Ishikawa (cell line): ENCODE measurements around the gene KIR3DL3.

Source experiments
- CEBPB ChIP-seq: IDR thresholded peaks from 2 replicates; pipeline ENCODE4 v1.6.1; 2012
- CREB1 ChIP-seq: IDR thresholded peaks from 2 replicates; pipeline ENCODE4 v1.6.1; 2012; ENCODE audit warnings: low read depth
- EGR1 ChIP-seq: IDR thresholded peaks from 2 replicates; pipeline ENCODE4 v1.6.1; 2012
- EP300 ChIP-seq: IDR thresholded peaks from 2 replicates; pipeline ENCODE4 v1.6.1; 2012; ENCODE audit warnings: borderline replicate concordance
- FOXM1 ChIP-seq: IDR thresholded peaks from 2 replicates; pipeline ENCODE4 v1.6.1; 2012; ENCODE audit warnings: low read depth, borderline replicate concordance
- NFIC ChIP-seq: IDR thresholded peaks from 2 replicates; pipeline ENCODE4 v1.6.1; 2012
- RAD21 ChIP-seq: IDR thresholded peaks from 2 replicates; pipeline ENCODE4 v1.6.1; 2012; ENCODE audit warnings: low read depth
- TAF1 ChIP-seq: IDR thresholded peaks from 2 replicates; pipeline ENCODE4 v1.6.1; 2012; ENCODE audit warnings: low read depth, mild to moderate bottlenecking
- TCF12 ChIP-seq: IDR thresholded peaks from 2 replicates; pipeline ENCODE4 v1.6.1; 2012; ENCODE audit warnings: low read depth
- TEAD4 ChIP-seq: IDR thresholded peaks from 2 replicates; pipeline ENCODE4 v1.6.1; 2012
- YY1 ChIP-seq: IDR thresholded peaks from 2 replicates; pipeline ENCODE4 v1.6.1; 2012; ENCODE audit warnings: low read depth
- ZBTB7A ChIP-seq: IDR thresholded peaks from 2 replicates; pipeline ENCODE4 v1.6.1; 2012; ENCODE audit warnings: low read depth
- TF ChIP-seq, protein P1 (sequence below): IDR thresholded peaks from 2 replicates; pipeline ENCODE4 v1.6.1; 2012
- TF ChIP-seq, protein P2 (sequence below): IDR thresholded peaks from 2 replicates; pipeline ENCODE4 v1.6.1; 2012
- TF ChIP-seq, protein P3 (sequence below): IDR thresholded peaks from 2 replicates; pipeline ENCODE4 v1.6.1; 2012; ENCODE audit warnings: low read depth, mild to moderate bottlenecking

Gene KIR3DL3

DNA sequence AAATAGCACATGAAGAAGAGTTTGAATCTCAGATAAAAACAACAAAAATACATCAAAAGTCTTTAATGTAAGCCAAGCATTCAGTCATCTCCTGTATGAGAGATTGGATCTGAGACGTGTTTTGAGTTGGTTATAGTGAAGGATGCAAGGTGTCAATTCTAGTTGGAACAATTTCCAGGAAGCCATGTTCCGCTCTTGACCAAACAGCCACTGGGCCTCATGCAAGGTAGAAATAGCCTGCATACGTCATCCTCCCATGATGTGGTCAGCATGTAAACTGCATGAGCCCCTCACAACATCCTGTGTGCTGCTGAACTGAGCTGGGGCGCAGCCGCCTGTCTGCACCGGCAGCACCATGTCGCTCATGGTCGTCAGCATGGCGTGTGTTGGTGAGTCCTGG is at the start of gene KIR3DL3:
TSS of gene KIR3DL3 (plus strand) at position 301 of the 400 bp plus-strand sequence. CDS start at position 356, 55 bp downstream.
- TF ChIP-seq, protein P1, sequence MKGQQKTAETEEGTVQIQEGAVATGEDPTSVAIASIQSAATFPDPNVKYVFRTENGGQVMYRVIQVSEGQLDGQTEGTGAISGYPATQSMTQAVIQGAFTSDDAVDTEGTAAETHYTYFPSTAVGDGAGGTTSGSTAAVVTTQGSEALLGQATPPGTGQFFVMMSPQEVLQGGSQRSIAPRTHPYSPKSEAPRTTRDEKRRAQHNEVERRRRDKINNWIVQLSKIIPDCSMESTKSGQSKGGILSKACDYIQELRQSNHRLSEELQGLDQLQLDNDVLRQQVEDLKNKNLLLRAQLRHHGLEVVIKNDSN, result no peak
- no peak for TF ChIP-seq ZBTB7A
- no peak for TF ChIP-seq EP300
- no peak for TF ChIP-seq CEBPB
- no peak for TF ChIP-seq TEAD4
- TF ChIP-seq, protein P2, sequence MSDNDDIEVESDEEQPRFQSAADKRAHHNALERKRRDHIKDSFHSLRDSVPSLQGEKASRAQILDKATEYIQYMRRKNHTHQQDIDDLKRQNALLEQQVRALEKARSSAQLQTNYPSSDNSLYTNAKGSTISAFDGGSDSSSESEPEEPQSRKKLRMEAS, result no peak
- no peak for TF ChIP-seq RAD21
- no peak for TF ChIP-seq FOXM1
- no peak for TF ChIP-seq NFIC
- TF ChIP-seq CREB1, result no peak
- TF ChIP-seq TCF12, result no peak
- TF ChIP-seq YY1, result no peak
- TF ChIP-seq TAF1, result no peak
- no peak for TF ChIP-seq EGR1
- TF ChIP-seq, protein P3, sequence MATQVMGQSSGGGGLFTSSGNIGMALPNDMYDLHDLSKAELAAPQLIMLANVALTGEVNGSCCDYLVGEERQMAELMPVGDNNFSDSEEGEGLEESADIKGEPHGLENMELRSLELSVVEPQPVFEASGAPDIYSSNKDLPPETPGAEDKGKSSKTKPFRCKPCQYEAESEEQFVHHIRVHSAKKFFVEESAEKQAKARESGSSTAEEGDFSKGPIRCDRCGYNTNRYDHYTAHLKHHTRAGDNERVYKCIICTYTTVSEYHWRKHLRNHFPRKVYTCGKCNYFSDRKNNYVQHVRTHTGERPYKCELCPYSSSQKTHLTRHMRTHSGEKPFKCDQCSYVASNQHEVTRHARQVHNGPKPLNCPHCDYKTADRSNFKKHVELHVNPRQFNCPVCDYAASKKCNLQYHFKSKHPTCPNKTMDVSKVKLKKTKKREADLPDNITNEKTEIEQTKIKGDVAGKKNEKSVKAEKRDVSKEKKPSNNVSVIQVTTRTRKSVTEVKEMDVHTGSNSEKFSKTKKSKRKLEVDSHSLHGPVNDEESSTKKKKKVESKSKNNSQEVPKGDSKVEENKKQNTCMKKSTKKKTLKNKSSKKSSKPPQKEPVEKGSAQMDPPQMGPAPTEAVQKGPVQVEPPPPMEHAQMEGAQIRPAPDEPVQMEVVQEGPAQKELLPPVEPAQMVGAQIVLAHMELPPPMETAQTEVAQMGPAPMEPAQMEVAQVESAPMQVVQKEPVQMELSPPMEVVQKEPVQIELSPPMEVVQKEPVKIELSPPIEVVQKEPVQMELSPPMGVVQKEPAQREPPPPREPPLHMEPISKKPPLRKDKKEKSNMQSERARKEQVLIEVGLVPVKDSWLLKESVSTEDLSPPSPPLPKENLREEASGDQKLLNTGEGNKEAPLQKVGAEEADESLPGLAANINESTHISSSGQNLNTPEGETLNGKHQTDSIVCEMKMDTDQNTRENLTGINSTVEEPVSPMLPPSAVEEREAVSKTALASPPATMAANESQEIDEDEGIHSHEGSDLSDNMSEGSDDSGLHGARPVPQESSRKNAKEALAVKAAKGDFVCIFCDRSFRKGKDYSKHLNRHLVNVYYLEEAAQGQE, result no peak

DNA sequence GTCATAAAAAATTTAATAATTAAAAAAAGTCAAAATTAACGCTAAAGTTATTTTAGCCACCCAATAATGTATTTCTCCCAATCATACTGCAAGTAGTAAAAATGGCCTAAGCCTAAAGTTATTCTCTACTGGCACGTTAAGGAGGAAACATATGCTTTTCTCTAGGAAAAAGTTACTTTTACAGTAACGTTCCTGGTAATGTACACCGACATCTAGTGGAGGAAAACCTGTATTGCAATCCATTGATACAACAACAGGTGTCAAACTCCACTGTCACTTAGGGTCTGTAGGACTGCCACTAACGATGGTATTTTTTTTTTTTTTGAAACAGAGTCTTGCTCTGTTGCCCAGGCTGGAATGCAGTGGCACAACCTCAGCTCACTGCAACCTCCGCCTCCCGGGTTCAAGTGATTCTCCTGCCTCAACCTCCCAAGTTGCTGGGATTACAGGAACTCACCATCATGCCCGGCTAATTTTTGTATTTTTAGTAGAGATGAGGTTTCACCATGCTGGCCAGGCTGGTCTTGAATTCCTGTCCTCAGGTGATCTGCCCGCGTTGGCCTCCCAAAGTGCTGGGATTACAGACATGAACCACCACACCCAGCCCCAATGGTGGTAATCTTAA is 47.9 kb upstream of the KIR3DL3 start:
- peak; percentile 55 for TF ChIP-seq RAD21

DNA sequence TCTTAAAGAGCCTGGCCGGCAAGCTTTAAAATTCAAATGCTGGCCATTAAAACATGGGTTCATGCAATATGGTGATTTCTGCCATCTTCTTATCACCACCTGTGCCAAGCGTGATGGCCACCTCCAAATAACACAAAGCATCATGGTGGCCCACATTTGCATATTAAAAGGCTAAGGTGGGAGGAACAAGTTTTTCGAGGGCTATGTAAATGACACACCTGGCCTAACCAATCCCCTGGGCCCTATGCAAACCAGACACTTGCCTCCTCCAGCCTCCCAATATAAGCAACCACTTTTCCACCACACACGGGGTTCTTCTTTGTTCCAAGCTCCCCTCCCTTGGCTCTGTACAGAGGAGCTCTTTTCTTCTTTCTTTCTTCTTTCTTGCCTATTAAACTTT is 47.0 kb upstream of the KIR3DL3 start:
- no peak for TF ChIP-seq CEBPB
- no peak for TF ChIP-seq FOXM1
- TF ChIP-seq EGR1, result no peak
- no peak for TF ChIP-seq TAF1
- no peak for TF ChIP-seq NFIC
- TF ChIP-seq CREB1, result no peak
- TF ChIP-seq EP300, result no peak
- TF ChIP-seq RAD21, result no peak
- TF ChIP-seq, protein P2, result no peak
- no peak for TF ChIP-seq TEAD4
- no peak for TF ChIP-seq ZBTB7A

DNA sequence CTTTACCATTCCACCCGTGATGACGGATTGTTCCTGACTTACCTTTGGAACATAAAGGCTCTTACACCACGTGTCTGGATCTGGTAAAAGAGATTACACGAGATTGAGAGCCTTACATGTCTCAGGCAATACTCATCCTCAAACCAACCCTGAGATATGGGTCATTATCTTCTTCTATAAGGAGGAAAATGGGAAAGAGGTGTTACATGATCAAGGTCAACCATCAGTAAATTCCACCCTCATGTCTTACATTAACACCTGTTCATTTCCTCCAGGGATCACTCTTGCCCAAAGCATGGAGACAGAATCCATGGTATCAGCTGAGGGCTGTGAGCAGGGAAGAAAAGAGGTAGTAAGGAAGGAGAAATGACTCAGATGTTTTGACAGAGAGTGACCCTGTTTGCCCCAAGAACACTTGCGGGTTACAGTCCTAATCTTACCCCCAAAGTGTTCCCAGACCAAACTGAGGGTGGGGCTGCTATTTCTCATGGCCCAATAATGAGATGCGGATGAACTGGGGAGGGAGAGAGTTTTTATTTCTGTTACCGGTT is 41.9 kb upstream of the KIR3DL3 start:
- TF ChIP-seq, protein P3, result no peak
- no peak for TF ChIP-seq FOXM1
- TF ChIP-seq NFIC, result no peak
- no peak for TF ChIP-seq TAF1
- TF ChIP-seq, protein P1, result no peak
- TF ChIP-seq, protein P2, result no peak
- TF ChIP-seq TEAD4, result no peak

DNA sequence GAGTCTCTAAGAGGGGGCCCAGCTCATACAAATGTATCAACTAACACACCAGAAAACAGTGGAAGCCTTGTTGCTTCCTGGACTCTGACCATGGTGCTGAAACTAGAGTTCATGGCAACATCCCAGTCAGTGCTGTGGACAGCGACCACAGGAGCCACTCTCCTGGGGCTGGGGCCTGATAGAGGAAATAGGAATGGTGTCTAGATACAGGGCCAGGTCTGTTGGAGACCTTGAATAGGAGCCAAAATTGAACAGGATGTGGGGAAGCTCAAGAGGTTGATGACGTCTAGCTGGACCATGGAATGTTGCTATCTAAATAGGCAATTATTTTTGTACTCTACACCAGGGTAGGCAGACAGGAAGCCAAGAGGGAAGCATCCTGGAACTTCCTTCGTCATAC is 39.7 kb upstream of the KIR3DL3 start:
- TF ChIP-seq, protein P3, result peak; percentile 94
- TF ChIP-seq TCF12, result no peak
